H1 (cell line): ENCODE results near the gene GIT1. TPM values are rescaled to one million over a fixed set of nuclear protein-coding genes. Genes with fewer than 3 reads are reported as not detected.
A peak's percentile ranks its signal among the peaks of the same experiment; 100 is the strongest.

Experiments used
- CTCF ChIA-PET: fragments of 300-600 bp; sonication (Branson Sonifier 250); formaldehyde crosslinking; loops from one replicate; lab custom pipeline; 2021; ENCODE audit not compliant: partially characterized antibody; lab: Charles Lee
- POLR2A ChIA-PET: fragments of 300-600 bp; sonication (Branson Sonifier 250); formaldehyde crosslinking; loops from one replicate; lab custom pipeline; 2021; ENCODE audit warnings: inconsistent platforms; ENCODE audit not compliant: partially characterized antibody; lab: Charles Lee
- DNase-seq, 2 experiments: peaks; one replicate each; pipeline versions ENCODE4 v3.0.0 to v3.0.0-alpha.2; 2010 to 2022; ENCODE audit warnings: low spot score in 2 of 2, low read depth in 1 of 2, mixed read lengths in 1 of 2
- FAIRE-seq: peaks from 2 replicates; lab custom pipeline; 2011; peaks lifted over from hg19 to GRCh38; lab: Jason Lieb, UNC
- H2AFZ ChIP-seq: 2 replicates; pipeline ENCODE4 v1.8.1; 2012; ENCODE audit warnings: low read length, inconsistent platforms
- H2AK5ac ChIP-seq: 2 replicates; pipeline ENCODE4 v1.6.1; 2013; ENCODE audit warnings: low read depth, low read length
- H2BK120ac ChIP-seq: replicated peaks from 2 replicates; pipeline ENCODE3; 2013; ENCODE audit warnings: low read depth, low read length, inconsistent platforms
- H2BK12ac ChIP-seq: 2 replicates; pipeline ENCODE4 v1.6.1; 2013; ENCODE audit warnings: low read depth, low read length
- H2BK15ac ChIP-seq: 2 replicates; pipeline ENCODE4 v1.6.1; 2013; ENCODE audit warnings: low read length
- H2BK20ac ChIP-seq: 2 replicates; pipeline ENCODE4 v1.6.1; 2013; ENCODE audit warnings: low read length
- H2BK5ac ChIP-seq: 2 replicates; pipeline ENCODE4 v1.6.1; 2013; ENCODE audit warnings: low read depth, low read length
- H3K14ac ChIP-seq: 2 replicates; pipeline ENCODE4 v1.6.1; 2013; ENCODE audit warnings: inconsistent platforms; ENCODE audit not compliant: insufficient read length
- H3K18ac ChIP-seq: 2 replicates; pipeline ENCODE4 v1.6.1; 2013; ENCODE audit warnings: low read length; ENCODE audit errors: extremely low read depth
- H3K23ac ChIP-seq: 2 replicates; pipeline ENCODE4 v1.6.1; 2013; ENCODE audit warnings: inconsistent platforms; ENCODE audit not compliant: insufficient read length
- H3K23me2 ChIP-seq: 2 replicates; pipeline ENCODE4 v1.6.1; 2013; ENCODE audit warnings: low read depth, low read length
- H3K27ac ChIP-seq: 2 replicates; pipeline ENCODE4 v1.6.1; 2011; ENCODE audit warnings: low read depth, low read length, inconsistent platforms
- H3K27me3 ChIP-seq, 4 experiments: replicated peaks in 1 of 4; 1 replicate in 1 of 4; 2 replicates in 3 of 4; pipeline versions ENCODE4 v1.6.1 to v1.8.1; 2011 to 2013; ENCODE audit warnings: low read length in 3 of 4, mild to moderate bottlenecking in 3 of 4, inconsistent platforms in 2 of 4, mixed read lengths in 2 of 4, moderate library complexity in 1 of 4; ENCODE audit not compliant: control insufficient read depth in 3 of 4, insufficient read depth in 3 of 4; ENCODE audit errors: extremely low read depth in 1 of 4
- H3K36me3 ChIP-seq, 4 experiments: 2 replicates each; pipeline versions ENCODE4 v1.6.1 to v1.8.1; 2011 to 2013; ENCODE audit warnings: mild to moderate bottlenecking in 4 of 4, low read length in 3 of 4, moderate library complexity in 2 of 4, control low read depth in 1 of 4, inconsistent platforms in 1 of 4; ENCODE audit not compliant: insufficient read depth in 4 of 4, control insufficient read depth in 2 of 4
- H3K4ac ChIP-seq: replicated peaks from 2 replicates; pipeline ENCODE3; 2013; ENCODE audit warnings: low read length, low read depth, mixed read lengths, inconsistent platforms; ENCODE audit not compliant: insufficient read length
- H3K4me1 ChIP-seq, 4 experiments: replicated peaks in 1 of 4; 1 replicate in 1 of 4; 2 replicates in 3 of 4; pipeline versions ENCODE4 v1.6.1 to v1.8.1; 2011 to 2013; ENCODE audit warnings: low read length in 3 of 4, inconsistent platforms in 2 of 4, mixed read lengths in 1 of 4; ENCODE audit not compliant: insufficient read depth in 4 of 4, control insufficient read depth in 3 of 4
- H3K4me2 ChIP-seq, 2 experiments: 2 replicates each; pipeline versions ENCODE4 v1.6.1 to v1.8.1; 2011 to 2013; ENCODE audit warnings: low read depth in 2 of 2, low read length in 2 of 2, control low read depth in 1 of 2, inconsistent platforms in 1 of 2, mild to moderate bottlenecking in 1 of 2; ENCODE audit not compliant: insufficient read depth in 1 of 2
- H3K4me3 ChIP-seq, 4 experiments: fragments of 200-600, 300-600 bp in 1 of 4; sonication (generic), shearing (Covaris generic), sonication (Bioruptor Twin) in 1 of 4; 2 replicates each; pipeline versions ENCODE4 v1.5.1 to v1.8.1; 2011 to 2016; ENCODE audit warnings: low read length in 4 of 4, low read depth in 3 of 4, control low read depth in 2 of 4, inconsistent platforms in 2 of 4, mild to moderate bottlenecking in 2 of 4, mixed read lengths in 1 of 4, moderate library complexity in 1 of 4; ENCODE audit not compliant: insufficient read depth in 2 of 4; ENCODE audit errors: extremely low read depth in 1 of 4
- H3K56ac ChIP-seq: replicated peaks from 2 replicates; pipeline ENCODE3; 2013; ENCODE audit warnings: low read depth, mild to moderate bottlenecking, mixed read lengths, low read length, inconsistent platforms; ENCODE audit not compliant: insufficient read length
- H3K79me1 ChIP-seq: 2 replicates; pipeline ENCODE4 v1.6.1; 2013; ENCODE audit warnings: low read depth, low read length, control low read depth
- H3K79me2 ChIP-seq, 2 experiments: 2 replicates each; pipeline versions ENCODE4 v1.6.1 to v1.8.1; 2012 to 2013; ENCODE audit warnings: low read length in 2 of 2, mild to moderate bottlenecking in 2 of 2, inconsistent platforms in 1 of 2; ENCODE audit not compliant: insufficient read depth in 2 of 2, control insufficient read depth in 1 of 2
- H3K9ac ChIP-seq, 4 experiments: replicated peaks in 1 of 4; 1 replicate in 1 of 4; 2 replicates in 3 of 4; pipeline versions ENCODE4 v1.6.1 to v1.8.1; 2011 to 2013; ENCODE audit warnings: low read depth in 3 of 4, low read length in 3 of 4, control low read depth in 2 of 4, mild to moderate bottlenecking in 2 of 4, moderate library complexity in 2 of 4, inconsistent platforms in 1 of 4; ENCODE audit errors: extremely low read depth in 1 of 4
- H3K9me3 ChIP-seq, 2 experiments: 2 replicates each; pipeline versions ENCODE4 v1.6.1 to v1.8.1; 2012 to 2013; ENCODE audit warnings: mild to moderate bottlenecking in 2 of 2, moderate library complexity in 2 of 2, control low read depth in 1 of 2, inconsistent platforms in 1 of 2, low read depth in 1 of 2, low read length in 1 of 2, mixed read lengths in 1 of 2; ENCODE audit not compliant: insufficient read depth in 2 of 2
- H4K20me1 ChIP-seq, 2 experiments: replicated peaks in 1 of 2; 2 replicates each; pipeline versions ENCODE3 to v1.8.1; 2011 to 2013; ENCODE audit warnings: inconsistent platforms in 2 of 2, low read length in 2 of 2, mild to moderate bottlenecking in 1 of 2; ENCODE audit not compliant: insufficient read depth in 2 of 2, control insufficient read depth in 1 of 2
- H4K5ac ChIP-seq: 2 replicates; pipeline ENCODE4 v1.6.1; 2013; ENCODE audit warnings: low read length, low read depth, mixed read lengths, inconsistent platforms; ENCODE audit not compliant: insufficient read length
- H4K8ac ChIP-seq: 2 replicates; pipeline ENCODE4 v1.8.0; 2013; ENCODE audit warnings: mild to moderate bottlenecking, moderate library complexity, low read length, inconsistent platforms; ENCODE audit not compliant: insufficient read depth; ENCODE audit errors: extremely low read depth
- H4K91ac ChIP-seq: replicated peaks from 2 replicates; pipeline ENCODE3; 2013; ENCODE audit warnings: low read length, mixed read lengths, inconsistent platforms; ENCODE audit not compliant: insufficient read length
- CREB1 ChIP-seq: IDR thresholded peaks from 2 replicates; pipeline ENCODE4 v1.6.1; 2012; ENCODE audit warnings: inconsistent platforms
- GABPA ChIP-seq: IDR thresholded peaks from 2 replicates; pipeline ENCODE4 v1.6.1; 2011; ENCODE audit warnings: mild to moderate bottlenecking, low read length, moderate library complexity, borderline replicate concordance; ENCODE audit not compliant: insufficient read depth
- NANOG ChIP-seq: IDR thresholded peaks from 2 replicates; pipeline ENCODE4 v1.6.1; 2011; ENCODE audit warnings: low read length, low read depth, mild to moderate bottlenecking, inconsistent platforms; ENCODE audit not compliant: insufficient read depth, poor library complexity, severe bottlenecking
- NRF1 ChIP-seq: IDR thresholded peaks from 2 replicates; pipeline ENCODE4 v1.6.1; 2011; ENCODE audit warnings: mild to moderate bottlenecking, low read depth, low read length, improper control_type of control experiment
- RNF2 ChIP-seq: fragments of 200-900, 300-1000 bp; sonication (generic); IDR thresholded peaks from 2 replicates; pipeline ENCODE4 v1.7.1; 2016; ENCODE audit warnings: borderline replicate concordance, low read depth, mild to moderate bottlenecking, antibody characterized with exemption, low read length; ENCODE audit not compliant: poor library complexity, severe bottlenecking; ENCODE audit errors: missing control alignments
- SP1 ChIP-seq: IDR thresholded peaks from 2 replicates; pipeline ENCODE4 v1.6.1; 2011; ENCODE audit warnings: low read depth, low read length
- SP4 ChIP-seq: IDR thresholded peaks from 2 replicates; pipeline ENCODE4 v1.6.1; 2012; ENCODE audit warnings: low read length, inconsistent platforms
- SUZ12 ChIP-seq: fragments of 200-600 bp; sonication (generic); IDR thresholded peaks from 2 replicates; pipeline ENCODE4 v1.6.1; 2012; ENCODE audit warnings: mild to moderate bottlenecking, inconsistent platforms, low read length, moderate library complexity, mixed read lengths
- TAF1 ChIP-seq: IDR thresholded peaks from 2 replicates; pipeline ENCODE4 v1.6.1; 2011; ENCODE audit warnings: mild to moderate bottlenecking, low read depth, low read length
- TCF12 ChIP-seq: IDR thresholded peaks from 2 replicates; pipeline ENCODE4 v1.6.1; 2011; ENCODE audit warnings: low read depth, mild to moderate bottlenecking, low read length
- YY1 ChIP-seq: IDR thresholded peaks from 2 replicates; pipeline ENCODE4 v1.6.1; 2011; ENCODE audit warnings: low read depth, mild to moderate bottlenecking, low read length
- WGBS, 2 experiments: shearing (Covaris generic) in 1 of 2; methylation state at CpG; one replicate each; pipeline versions ENCODE4 v1.1.6 to v1.1.7; 2013 to 2015; ENCODE audit warnings: low lambda C conversion rate in 2 of 2, mixed read lengths in 2 of 2, inconsistent platforms in 1 of 2, low coverage in 1 of 2, missing lambda C conversion rate in 1 of 2; ENCODE audit not compliant: insufficient replicate concordance in 2 of 2, insufficient coverage in 1 of 2, insufficient read length in 1 of 2; ENCODE audit errors: extremely low coverage in 1 of 2, missing lambda C conversion rate in 1 of 2; 5-methylcytosine and 5-hydroxymethylcytosine counted together
- polyA plus RNA-seq, 7 experiments: library from polyadenylated mRNA; depleted of rRNA in 3 of 7; stranded (reverse) in 5 of 7; unstranded in 2 of 7; fragments of >200 nt in 5 of 7; fragments of 200-250 nt in 2 of 7; gene quantifications; 1 replicate in 5 of 7; 2 replicates in 1 of 7; 4 replicates in 1 of 7; pipeline versions ENCODE4 v1.2.1 to v1.2.3, GENCODE V29; 2011 to 2013; ENCODE audit warnings: missing spikeins in 2 of 7, mixed read lengths in 2 of 7
- total RNA-seq: library from RNA; stranded (reverse); fragmentation: NEBNext Ultra II Directional; extraction: Animal tissue kit (Norgen Biotek cat#: 25700); gene quantifications from 2 replicates; pipeline ENCODE4 v1.2.1, GENCODE V29; 2021

Gene GIT1
- total and polyA plus RNA-seq, 2 of the 8 experiments (the other 6 are each of a cell fraction or from before 2014, with no cell fraction given), result 62.4 to 63.0 TPM

DNA sequence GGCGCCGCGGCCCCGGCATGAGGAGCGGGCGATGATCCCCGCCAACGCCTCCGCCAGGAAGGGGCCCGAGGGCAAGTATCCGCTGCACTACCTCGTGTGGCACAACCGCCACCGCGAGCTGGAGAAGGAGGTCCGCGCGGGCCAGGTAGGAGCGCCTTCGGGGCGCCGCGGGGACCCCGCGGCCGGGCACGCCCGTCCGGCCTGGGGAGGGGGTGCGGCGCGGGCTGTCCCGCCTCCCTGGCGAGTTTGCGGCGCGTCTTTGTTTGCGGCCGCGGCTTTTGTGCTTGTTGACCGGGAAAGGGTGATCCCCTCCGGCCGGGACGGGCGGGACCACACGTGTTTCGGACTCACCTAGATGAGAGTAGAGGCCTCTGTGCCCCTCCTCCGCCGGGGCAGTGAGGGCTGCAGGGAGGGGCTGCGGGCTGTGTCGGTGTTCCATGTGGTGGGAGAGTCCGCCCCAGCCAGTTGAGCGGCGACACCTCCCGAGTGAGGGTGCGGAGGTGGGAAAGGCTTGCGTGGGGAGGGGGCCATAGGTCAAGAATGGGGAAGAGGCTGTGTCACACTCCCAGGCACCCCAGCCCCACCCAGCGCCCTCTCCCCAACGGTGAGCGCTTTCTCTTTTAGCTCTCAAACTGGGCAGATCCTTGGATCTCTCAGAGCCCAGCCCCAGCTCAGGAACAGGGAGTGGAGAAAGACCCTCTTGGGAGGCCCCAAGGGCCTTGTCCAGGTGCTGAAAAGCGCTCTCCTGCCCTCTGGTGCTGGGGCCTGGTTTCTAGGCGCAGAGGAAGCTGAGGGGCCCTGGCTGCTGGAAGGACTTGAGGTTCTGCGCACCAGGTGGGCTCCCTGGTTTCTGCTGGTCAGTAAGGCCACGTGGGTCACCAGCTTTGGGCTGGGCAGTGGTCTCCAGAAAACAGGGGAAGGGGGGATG lies 4.4 kb upstream of the GIT1 start:
- no peak overlapping the region for H3K9ac ChIP-seq
- no peak overlapping the region for H3K18ac ChIP-seq
- H3K4ac ChIP-seq, result peak overlapping the region; percentile 75
- peak overlapping the region; percentile 38 to 83 (median 68) for H3K4me3 ChIP-seq
- H4K20me1 ChIP-seq, result peaks cover under 1 to 17% of the 10 kb centered on the region in 2 experiments
- 2% methylated on average over 44 of the region's 64 CpGs; no CpG with 5 or more reads in 1 of the 2 experiments for WGBS, 2 experiments
- H3K4me1 ChIP-seq, result peaks cover 10 to 60% (median 38%) of the 10 kb centered on the region in 4 experiments
- no peak overlapping the region for H2BK15ac ChIP-seq
- no peak overlapping the region for H2BK20ac ChIP-seq
- peaks cover 0 to 6% (median 5%) of the 10 kb centered on the region in 4 experiments; a peak in 2 of 7 replicates for H3K27me3 ChIP-seq
- no peaks in the 10 kb centered on the region for H3K9me3 ChIP-seq
- ChIA-PET POLR2A (interaction anchor here (0.9 to 3.6 kb wide), 8 partner anchors 12 to 300 kb away, joined by 4 to 30 read pairs (median 4); partner anchors contain the start of gene NUFIP2), CTCF (interaction anchor here (0.8 to 5.0 kb wide), 10 partner anchors 8 to 641 kb away, joined by 3 to 167 read pairs (median 6); partner anchors contain the start of gene TP53I13)
- no peak overlapping the region for H2AFZ ChIP-seq
- no peak overlapping the region for H3K56ac ChIP-seq
- no peak overlapping the region for H2AK5ac ChIP-seq
- no peak overlapping the region for H2BK120ac ChIP-seq
- no peaks in the 10 kb centered on the region for H3K36me3 ChIP-seq
- H3K23ac ChIP-seq, result no peak overlapping the region
- peaks cover 33% of the 10 kb centered on the region for H3K23me2 ChIP-seq
- no peak overlapping the region for H3K27ac ChIP-seq
- peak overlapping the region; percentile 63 for H4K8ac ChIP-seq
- H2BK5ac ChIP-seq, result no peak overlapping the region; the same call in 1 of the 2 replicates
- peak overlapping the region; percentile 63; the same call in 1 of the 2 replicates for H2BK12ac ChIP-seq
- no peak overlapping the region for H3K14ac ChIP-seq
- no peak overlapping the region for H4K91ac ChIP-seq
- FAIRE-seq (no peak), DNase-seq (peak in 1 of 2 experiments; percentile 72)
- no peak overlapping the region for H4K5ac ChIP-seq
- H3K79me1 ChIP-seq, result peaks cover 8% of the 10 kb centered on the region
- H3K79me2 ChIP-seq, result peaks cover 0 to 27% of the 10 kb centered on the region in 2 experiments; a peak in 2 of 4 replicates
- H3K4me2 ChIP-seq, result peak overlapping the region; percentile 86 to 93
- TF ChIP-seq SUZ12 (peak; percentile 46; the same call in 1 of the 2 replicates), CREB1 (no peak), NRF1 (no peak), NANOG (no peak), YY1 (0 out of 2 replicates have a peak, but pooled peaks have one; percentile 6), SP4 (no peak), RNF2 (no peak), SP1 (no peak), TAF1 (no peak), GABPA (no peak), TCF12 (no peak)
